ENCODE results near the gene RUVBL1.

Gene RUVBL1

DNA sequence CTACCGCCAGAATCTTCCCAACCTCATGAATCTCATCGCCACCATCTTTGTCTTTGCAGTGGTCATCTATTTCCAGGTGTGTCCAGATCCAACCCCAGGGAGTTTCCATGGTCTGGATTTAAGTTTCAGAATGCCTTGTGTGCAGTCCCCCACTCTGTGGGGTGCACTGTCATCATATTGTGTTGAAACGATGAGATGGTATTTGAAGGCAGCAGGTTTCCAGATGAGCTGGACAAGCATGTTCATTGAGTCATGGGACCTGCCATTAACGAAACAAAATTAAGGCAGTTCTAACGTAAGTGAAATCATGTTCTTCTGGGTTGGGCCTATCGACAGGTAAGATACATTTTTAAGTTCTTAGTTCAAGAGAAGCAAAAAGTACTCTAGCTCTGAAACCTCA, 58.6 kb downstream of the RUVBL1 start:
- no peak for DNase-seq

DNA sequence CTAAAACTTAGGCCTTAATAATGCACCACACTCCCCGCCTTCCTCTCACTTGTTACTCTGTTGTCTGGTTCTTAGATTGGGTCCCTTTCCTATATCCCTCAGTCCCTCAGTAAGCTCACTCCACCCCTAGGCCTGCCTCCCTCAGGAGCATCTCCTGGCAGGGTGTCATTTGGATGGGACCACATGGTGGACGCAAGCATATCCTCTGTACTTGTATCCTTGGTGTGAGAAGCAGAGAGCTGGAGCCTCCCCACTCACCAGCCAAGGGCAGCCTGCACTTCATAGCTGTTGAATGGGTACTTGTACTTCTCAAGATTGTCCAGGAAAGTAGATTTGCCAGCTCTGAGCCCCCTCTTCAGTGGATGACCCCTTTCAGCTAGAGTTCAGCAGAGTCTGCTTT, 59.7 kb downstream of the RUVBL1 start:
- no peak for DNase-seq

DNA sequence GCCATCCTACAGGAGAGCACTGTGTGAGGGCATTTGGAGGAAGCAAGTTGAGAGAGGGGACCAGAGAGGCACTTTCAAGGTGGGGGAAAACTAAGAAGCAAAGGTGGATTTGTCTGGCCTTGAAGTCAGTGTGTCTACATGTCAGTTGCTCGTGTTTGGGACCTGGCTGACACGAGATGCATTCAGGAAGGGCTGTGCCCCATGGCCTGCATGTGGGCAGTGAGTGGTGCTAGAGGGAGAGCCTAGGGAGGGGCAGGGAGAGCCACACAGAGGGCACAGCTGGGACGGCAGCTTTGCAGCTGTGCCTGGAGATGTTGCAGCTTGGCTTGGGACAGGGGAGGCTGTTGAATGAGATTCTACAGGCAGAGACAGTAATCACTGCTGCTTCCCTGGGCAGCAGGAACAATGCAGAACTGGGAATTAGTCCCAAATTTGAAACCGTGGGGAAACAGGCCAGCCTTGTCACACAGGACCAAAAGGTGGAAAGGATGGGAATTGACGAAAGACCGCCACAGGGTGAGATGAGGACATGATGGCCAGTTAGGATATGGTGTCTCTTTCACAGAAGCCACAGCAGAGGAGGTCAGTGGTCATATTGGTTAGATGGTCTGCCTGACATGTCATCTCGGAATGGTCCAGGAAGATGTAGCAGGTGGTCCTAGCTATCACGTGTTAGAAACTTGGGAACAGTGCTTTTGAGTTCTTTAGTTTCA, 61.4 kb downstream of the RUVBL1 start:
- no peak for DNase-seq

DNA sequence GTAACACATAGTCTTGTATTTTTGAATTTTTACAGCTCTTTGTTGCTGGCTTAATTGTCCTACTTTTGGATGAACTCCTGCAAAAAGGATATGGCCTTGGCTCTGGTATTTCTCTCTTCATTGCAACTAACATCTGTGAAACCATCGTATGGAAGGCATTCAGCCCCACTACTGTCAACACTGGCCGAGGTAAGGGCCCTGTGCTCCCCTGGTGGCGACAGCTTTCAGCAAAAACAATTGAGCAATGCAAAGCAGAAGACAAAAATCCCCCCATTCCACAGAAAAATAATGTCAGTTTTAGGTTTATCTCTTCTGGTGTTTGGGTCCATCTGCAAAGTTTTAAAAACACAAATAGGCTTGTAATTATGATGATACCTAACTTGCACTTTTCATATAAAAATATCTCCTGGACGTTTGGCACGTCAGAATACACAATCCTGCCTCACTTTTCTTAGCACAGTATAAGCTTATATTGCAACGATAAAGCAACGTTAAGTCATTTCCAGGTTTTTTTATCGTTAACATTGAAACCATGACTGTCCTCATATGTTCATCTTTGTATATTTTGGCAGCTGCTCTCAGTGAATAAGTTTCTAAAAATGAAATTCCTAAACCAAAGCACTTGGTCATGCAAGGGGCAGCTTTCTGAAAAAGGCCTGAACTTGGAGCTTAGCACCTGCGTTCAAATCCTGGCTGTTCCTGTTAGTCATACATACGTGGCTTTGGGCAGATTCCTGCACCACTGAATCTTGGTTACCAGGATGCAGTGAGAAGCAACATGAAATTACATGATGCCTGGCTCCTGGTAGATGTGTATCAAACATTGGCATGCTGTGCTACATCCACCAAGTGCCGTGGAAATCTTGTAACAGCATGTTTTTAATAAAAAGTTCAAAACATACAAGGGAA, 62.9 kb downstream of the RUVBL1 start:
- DNase-seq = no peak

DNA sequence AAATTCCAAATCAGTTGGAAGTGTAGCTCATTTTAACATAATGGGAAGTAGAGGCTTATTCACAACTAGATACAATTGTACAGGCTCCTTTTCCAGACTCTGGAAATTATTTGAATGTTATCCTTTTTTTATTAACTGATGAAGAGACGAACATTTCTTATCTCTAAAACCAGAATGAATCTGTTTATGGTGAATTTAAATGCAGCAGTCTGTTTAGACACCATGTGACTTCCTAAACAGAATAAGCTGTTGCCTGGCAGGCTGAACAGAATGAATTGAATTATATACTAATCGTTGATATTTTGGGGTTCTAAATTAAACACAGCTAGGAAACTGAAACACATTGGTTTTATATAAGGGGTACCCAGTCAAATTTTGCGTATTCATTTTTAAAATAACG, 67.4 kb downstream of the RUVBL1 start:
- no peak for DNase-seq

DNA sequence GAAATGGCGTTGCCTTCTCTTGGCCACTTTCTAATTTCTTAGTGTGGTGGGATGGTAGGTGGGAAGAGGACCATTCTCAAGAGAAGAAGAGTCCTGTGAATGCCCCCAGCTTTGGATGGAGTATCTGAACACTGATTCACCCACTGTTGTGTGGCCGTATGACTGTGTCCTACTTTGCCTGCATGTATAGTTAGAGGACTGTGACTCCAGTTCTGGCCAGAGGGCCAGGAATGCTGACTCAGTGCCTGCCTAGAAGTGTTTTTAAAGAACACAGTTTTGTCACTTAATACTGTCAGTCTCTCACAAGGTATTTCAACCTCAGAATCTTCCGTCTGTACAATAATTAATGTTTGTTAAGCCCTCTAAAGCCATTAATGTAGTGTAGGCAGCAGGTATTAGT, 69.2 kb downstream of the RUVBL1 start:
- no peak for DNase-seq

DNA sequence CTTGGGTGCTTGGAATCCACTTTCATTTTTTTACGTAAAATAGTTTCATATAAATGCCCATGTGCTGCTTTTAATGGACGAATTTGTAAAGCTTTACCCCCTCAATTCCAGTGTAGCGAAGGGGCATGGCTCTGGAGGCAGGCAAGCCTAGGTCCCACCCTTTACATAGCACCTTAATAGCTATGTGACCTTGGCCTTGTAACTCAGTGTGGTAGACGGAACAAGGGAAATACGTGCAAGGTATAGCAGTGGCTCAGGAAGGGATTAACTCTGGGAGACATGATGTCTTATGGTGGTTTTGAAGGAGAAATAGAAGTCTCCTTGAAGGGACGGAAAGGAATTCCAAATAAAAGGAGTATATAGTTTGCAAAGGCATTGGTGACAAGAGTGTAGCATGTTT, 70.0 kb downstream of the RUVBL1 start:
- DNase-seq = no peak

DNA sequence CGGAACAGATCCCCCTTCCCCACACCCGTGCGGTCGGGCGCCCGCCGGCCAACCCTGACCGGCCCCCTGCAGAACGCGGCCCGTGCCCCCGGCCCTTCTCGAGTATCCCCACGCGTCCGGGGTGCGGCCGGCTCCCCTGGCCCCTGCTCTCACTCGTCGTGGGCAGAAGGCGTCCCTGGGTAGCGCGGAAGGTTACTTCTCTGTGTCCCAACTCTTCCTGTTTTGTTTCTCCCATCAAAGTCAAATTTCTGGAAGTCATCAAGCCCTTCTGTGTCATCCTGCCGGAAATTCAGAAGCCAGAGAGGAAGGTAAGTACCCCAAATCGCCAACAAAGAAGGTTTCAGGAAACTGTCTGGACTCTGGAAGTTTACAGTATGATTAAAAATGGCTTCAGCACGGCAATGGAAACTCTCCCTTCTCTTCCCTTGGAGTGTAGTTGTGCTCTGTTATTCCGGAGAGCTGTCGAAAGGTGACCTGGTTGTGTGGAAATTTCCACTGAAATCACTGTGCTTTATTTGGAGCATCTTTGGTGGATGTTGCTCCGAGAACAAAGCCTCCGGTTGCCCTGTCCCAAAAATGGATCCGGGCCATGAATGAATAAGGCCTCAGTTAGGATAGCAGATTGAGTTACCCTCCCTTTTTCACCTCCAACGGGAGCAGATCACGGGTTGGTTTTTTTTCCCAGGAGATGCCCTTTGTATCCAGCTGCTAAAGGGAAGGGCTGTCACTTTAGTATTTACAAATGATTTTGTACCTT, 70.8 kb downstream of the RUVBL1 start:
- peak; percentile 36 for DNase-seq

DNA sequence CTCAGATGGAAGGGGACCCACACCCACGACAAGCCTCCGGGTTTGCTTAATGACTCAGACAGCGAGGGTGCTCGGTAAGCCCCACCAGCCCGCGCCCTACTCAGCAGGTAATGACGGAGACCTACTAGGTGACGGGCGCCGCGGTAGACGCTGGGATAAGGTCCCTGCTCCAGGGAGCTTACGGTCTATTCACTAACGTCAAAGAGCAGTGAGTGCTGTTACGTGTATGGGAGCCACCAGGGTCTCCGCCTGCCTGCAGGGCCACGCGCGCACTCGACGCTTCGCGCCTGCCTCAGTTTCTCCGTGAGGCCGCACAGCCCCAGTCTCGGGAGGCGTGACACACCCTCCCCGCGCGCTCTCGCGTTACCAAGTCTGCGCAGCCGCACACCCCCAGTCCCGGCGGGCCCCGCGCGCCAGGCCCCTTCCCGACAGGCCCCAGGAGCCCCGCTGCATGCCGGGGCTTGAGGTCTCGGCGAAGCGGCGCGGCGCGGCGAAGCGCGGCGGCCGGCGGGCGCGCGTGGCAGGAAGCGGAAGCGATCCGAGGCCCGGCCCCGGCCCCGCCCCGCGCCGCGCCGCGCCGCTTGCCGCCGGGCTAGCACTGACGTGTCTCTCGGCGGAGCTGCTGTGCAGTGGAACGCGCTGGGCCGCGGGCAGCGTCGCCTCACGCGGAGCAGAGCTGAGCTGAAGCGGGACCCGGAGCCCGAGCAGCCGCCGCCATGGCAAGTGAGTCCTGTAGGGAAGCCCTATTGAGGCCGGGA, 71.6 kb downstream of the RUVBL1 start, which contains the start of gene SEC61A1:
SEC61A1 (plus strand) TSS at position 601 of the 758 bp plus-strand sequence; CDS start at position 717, 116 bp downstream.
- DNase-seq = peak; percentile 82

DNA sequence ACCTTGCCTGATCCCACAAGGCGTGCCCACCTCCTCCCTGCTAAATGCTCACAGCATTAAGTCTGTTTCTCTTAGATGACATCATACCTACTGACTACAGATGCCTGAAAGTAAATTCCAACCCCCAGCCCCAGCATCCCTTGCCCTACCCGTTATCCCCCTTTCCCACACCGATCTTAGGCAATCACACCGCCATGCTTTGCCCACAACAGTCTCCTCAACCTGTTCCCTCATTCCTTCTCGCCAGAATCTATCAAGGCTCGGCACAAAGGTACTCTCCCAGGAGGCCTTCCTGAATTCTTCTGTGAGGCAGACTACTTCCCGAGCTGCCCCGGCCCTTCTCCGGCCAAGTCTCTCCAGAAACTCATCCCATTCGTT, 72.2 kb downstream of the RUVBL1 start:
- no peak for DNase-seq

DNA sequence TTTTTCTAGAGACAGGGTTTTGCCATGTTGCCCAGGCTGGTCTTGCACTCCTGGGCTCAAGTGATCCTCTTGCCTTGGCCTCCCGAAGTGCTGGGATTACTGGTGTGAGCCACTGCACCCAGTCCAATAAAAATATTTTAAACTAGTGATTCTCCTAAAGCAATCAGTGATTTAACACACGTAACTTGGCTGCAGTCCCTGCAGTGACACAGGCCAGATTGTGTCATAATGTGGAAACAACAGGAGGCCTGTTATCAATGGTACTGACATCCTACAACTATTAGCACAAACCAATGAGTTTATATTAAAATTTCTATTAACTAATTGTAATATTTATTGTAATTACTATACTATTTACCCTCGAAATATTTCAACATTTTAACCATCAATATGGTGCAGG, 73.0 kb downstream of the RUVBL1 start:
- DNase-seq = no peak

DNA sequence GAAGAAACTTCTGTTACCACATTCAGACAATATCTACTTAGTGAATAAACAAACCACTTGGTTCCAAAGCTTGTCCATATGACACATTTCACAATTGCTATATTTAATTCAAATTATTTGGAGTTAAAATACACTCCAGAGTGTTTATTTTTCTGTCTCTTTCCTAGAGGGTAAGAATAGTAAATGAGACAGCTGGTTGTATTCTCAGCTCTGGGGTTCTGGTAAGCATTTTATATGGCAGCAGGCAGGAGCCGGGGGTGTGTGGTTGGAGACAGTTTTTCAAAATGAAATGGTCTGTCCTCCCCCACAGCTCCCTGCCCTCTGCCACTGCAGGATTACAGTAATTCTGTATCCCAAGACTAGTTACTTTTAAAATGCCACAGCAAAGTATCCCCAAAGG, 82.3 kb downstream of the RUVBL1 start:
- DNase-seq = peak; percentile 33

DNA sequence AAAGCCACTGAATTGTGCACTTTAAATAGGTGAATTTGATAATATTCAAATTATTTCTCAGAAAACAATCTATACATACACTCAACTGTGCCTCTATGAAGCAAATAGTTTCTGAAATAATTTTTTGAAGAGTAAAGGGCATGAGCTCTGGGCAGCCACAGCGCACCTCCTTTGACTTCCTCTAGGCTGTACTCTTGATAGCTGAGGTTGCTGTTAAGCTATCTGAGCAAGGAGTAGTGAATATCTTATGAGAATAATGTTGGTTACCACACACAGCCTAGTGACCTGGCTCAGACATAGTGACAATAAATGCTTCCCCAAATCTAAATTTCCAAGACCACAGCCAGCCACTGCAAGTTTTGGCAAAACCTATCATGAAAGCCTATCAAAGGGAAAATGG, 83.0 kb downstream of the RUVBL1 start:
- DNase-seq = no peak

DNA sequence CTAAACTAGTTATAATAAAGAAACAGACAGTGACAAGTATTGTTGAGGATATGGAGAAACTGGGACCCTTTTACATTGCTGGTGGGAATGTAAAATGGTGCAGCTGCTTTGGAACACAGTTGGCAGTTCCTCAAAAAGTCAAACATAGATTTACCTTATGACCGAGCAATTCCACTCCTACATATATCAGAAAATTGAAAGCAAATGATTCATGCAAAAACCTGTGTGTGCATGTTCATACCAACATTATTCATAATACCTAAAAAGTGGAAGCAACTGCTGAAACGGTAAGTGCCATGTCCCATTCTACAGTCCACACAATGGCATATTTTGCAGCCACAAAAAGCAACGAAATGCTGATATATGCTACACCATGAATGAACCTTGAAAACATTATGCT, 83.6 kb downstream of the RUVBL1 start:
- no peak for DNase-seq

DNA sequence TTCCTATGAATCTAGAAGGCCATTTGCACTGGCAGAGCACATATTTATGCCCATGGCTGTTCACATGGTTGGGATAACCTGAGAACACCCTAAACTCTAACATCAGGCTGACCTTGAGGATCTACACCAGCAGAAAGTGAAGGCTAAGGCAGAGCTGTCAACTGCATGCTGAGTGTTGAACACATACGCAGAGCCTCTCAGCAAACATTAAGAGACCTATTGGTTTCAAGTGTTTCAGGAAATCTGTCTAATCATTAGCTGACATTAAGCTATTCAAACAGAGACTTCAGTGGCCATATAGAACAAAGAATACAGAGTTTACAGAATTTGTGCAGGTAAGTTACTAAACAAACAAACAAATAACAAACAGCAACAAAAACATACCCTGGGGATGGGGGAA, 87.5 kb downstream of the RUVBL1 start:
- no peak for DNase-seq

DNA sequence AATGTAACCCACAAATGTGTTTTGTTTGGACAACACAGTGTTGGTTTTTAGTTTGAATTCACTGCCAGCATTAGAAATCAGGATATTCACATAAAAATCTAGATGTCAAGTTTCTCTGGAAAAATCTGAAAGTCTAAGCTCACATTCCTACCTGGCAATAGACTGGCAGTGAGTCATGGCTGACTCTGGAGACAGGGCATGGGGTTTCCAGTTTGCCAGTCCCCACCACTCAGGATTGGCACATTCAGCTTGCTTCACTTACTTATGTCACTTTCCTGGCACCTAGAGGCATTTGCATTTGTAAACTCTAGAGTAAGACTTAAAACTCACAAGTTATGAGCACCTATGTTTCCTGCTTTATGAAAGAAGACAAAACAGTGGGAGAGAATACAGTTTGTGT, 90.5 kb downstream of the RUVBL1 start:
- DNase-seq = no peak

All from DMS 273 treated with DMSO at 0.1 percent for 48 hours (cell line).